Measurements from ENCODE around the gene INHBA.

GRCh38 chr7:41738336-41738735, 35.4 kb upstream of the INHBA start:
- TF ChIP-seq CTCF (conservative IDR thresholded peaks at IDR 0.05; ENCODE audit: low read depth, low read length) (no peak), EZH2 (IDR thresholded peaks at IDR 0.05; ENCODE audit: low read length, unreplicated experiment) (no peak), EZH2phosphoT487 (IDR thresholded peaks at IDR 0.05; ENCODE audit: borderline replicate concordance, low read length) (no peak)
